HL-60 (cell line): ENCODE data around the gene NTSR2.

Source experiments
- DNase-seq, 2 experiments: peaks; one replicate each; pipeline ENCODE4 v3.0.0-alpha.2; 2010 to 2020; ENCODE audit warnings: low read depth in 1 of 2, low spot score in 1 of 2
- H3K27ac ChIP-seq: fragments of 250-450 bp; sonication (Bioruptor Pico); replicated peaks from 2 replicates; pipeline ENCODE4 v1.5.1; 2020; ENCODE audit warnings: mild to moderate bottlenecking, moderate library complexity
- H3K27me3 ChIP-seq: fragments of 250-450 bp; sonication (Bioruptor Pico); 2 replicates; pipeline ENCODE4 v1.5.1; 2021; ENCODE audit warnings: mild to moderate bottlenecking, moderate library complexity; ENCODE audit not compliant: insufficient read depth, poor library complexity, severe bottlenecking
- H3K4me3 ChIP-seq: replicated peaks from 2 replicates; pipeline ENCODE4 v1.5.1; 2011; ENCODE audit warnings: mild to moderate bottlenecking, control low read depth, low read length; ENCODE audit not compliant: insufficient read depth
- CTCF ChIP-seq: IDR thresholded peaks from one replicate; pipeline ENCODE4 v1.5.1; 2011; ENCODE audit warnings: low read length, control low read depth, inconsistent platforms; ENCODE audit not compliant: insufficient read depth
- GABPA ChIP-seq: IDR thresholded peaks from 2 replicates; pipeline ENCODE4 v1.6.1; 2012; ENCODE audit warnings: low read depth
- POLR2AphosphoS5 ChIP-seq: IDR thresholded peaks from 2 replicates; pipeline ENCODE4 v1.6.1; 2012; ENCODE audit warnings: low read depth
- REST ChIP-seq: IDR thresholded peaks from 2 replicates; pipeline ENCODE4 v1.6.1; 2012; ENCODE audit warnings: low read depth; ENCODE audit not compliant: insufficient replicate concordance
- SPI1 ChIP-seq: IDR thresholded peaks from 2 replicates; pipeline ENCODE4 v1.6.1; 2012; ENCODE audit warnings: low read depth, mild to moderate bottlenecking, borderline replicate concordance

The NTSR2 gene

GRCh38 chr2:11658208-11659114 is 11.5 kb downstream of the NTSR2 start:
- no peak for DNase-seq
- H3K27me3 ChIP-seq = no peaks in the 10 kb centered on the region

GRCh38 chr2:11657646-11658045 is 12.3 kb downstream of the NTSR2 start:
- Histone ChIP-seq H3K27ac (no peak overlapping the region), H3K4me3 (no peak overlapping the region), H3K27me3 (no peaks in the 10 kb centered on the region)
- no peak for TF ChIP-seq REST
- TF ChIP-seq POLR2AphosphoS5 = no peak
- TF ChIP-seq SPI1 = no peak
- TF ChIP-seq CTCF = no peak
- TF ChIP-seq GABPA = no peak
- no peak for DNase-seq

More at GRCh38 chr2:11658208-11659114, 11.5 kb downstream of the NTSR2 start:
- no peak for TF ChIP-seq SPI1
- TF ChIP-seq REST = no peak
- TF ChIP-seq CTCF = no peak
- TF ChIP-seq POLR2AphosphoS5 = no peak
- no peak for TF ChIP-seq GABPA
- H3K4me3 ChIP-seq = no peak overlapping the region
- no peak overlapping the region for H3K27ac ChIP-seq

GRCh38 chr2:11657195-11657594 is 12.8 kb downstream of the NTSR2 start:
- no peak for DNase-seq
- Histone ChIP-seq H3K27ac (no peak overlapping the region), H3K4me3 (no peak overlapping the region), H3K27me3 (peaks cover 3% of the 10 kb centered on the region)
- TF ChIP-seq SPI1 = no peak
- TF ChIP-seq POLR2AphosphoS5 = no peak
- no peak for TF ChIP-seq CTCF
- TF ChIP-seq GABPA = no peak
- TF ChIP-seq REST = no peak
